ENCODE data around the gene TBL3.

The TBL3 gene

GRCh38 chr16:1929578-1930337, 42.1 kb upstream of the TBL3 start:
- peak; percentile 99 for TF ChIP-seq CTCF (IDR thresholded peaks at IDR 0.05; ENCODE audit: extremely low read depth, insufficient read depth, missing control alignments)
- DNase-seq (ENCODE audit: low spot score): peak; percentile 98
- in situ Hi-C loops (cut with MboI; ENCODE audit: low pct_unique_long_range_greater_than_20kb, low sequenced_read_pairs, unreplicated experiment): loop anchor here (10.0 kb wide), 1 partner anchor 65 kb away; no protein-coding TSS in a partner anchor

GRCh38 chr16:1930338-1930720, 41.5 kb upstream of the TBL3 start:
- in situ Hi-C loops (cut with MboI; ENCODE audit: low pct_unique_long_range_greater_than_20kb, low sequenced_read_pairs, unreplicated experiment): loop anchor here (10.0 kb wide), 1 partner anchor 66 kb away; no protein-coding TSS in a partner anchor
- TF ChIP-seq CTCF (IDR thresholded peaks at IDR 0.05; ENCODE audit: extremely low read depth, insufficient read depth, missing control alignments): no peak
- DNase-seq (ENCODE audit: low spot score): no peak

GRCh38 chr16:1932050-1933028, 39.5 kb upstream of the TBL3 start:
- no peak for TF ChIP-seq CTCF (IDR thresholded peaks at IDR 0.05; ENCODE audit: extremely low read depth, insufficient read depth, missing control alignments)
- in situ Hi-C loops (cut with MboI; ENCODE audit: low pct_unique_long_range_greater_than_20kb, low sequenced_read_pairs, unreplicated experiment): loop anchor here (10.0 kb wide), 1 partner anchor 68 kb away; no protein-coding TSS in a partner anchor
- DNase-seq (ENCODE audit: low spot score): no peak

- in situ Hi-C loops (cut with MboI; ENCODE audit: low pct_unique_long_range_greater_than_20kb, low sequenced_read_pairs, unreplicated experiment): loop anchor here (10.0 kb wide), 1 partner anchor 68 kb away; no protein-coding TSS in a partner anchor
- no peak for DNase-seq (ENCODE audit: low spot score)
- no peak for TF ChIP-seq CTCF (IDR thresholded peaks at IDR 0.05; ENCODE audit: extremely low read depth, insufficient read depth, missing control alignments)
These were observed 38.7 kb upstream of the TBL3 start for GRCh38 chr16:1933097-1933661.

- DNase-seq (ENCODE audit: low spot score): no peak
- no peak for TF ChIP-seq CTCF (IDR thresholded peaks at IDR 0.05; ENCODE audit: extremely low read depth, insufficient read depth, missing control alignments)
- in situ Hi-C loops (cut with MboI; ENCODE audit: low pct_unique_long_range_greater_than_20kb, low sequenced_read_pairs, unreplicated experiment): loop anchor here (10.0 kb wide), 1 partner anchor 72 kb away; no protein-coding TSS in a partner anchor
These were observed 34.8 kb upstream of the TBL3 start for GRCh38 chr16:1936945-1937479.

GRCh38 chr16:1938316-1938715, 33.5 kb upstream of the TBL3 start:
- no peak for TF ChIP-seq CTCF (IDR thresholded peaks at IDR 0.05; ENCODE audit: extremely low read depth, insufficient read depth, missing control alignments)
- in situ Hi-C loops (cut with MboI; ENCODE audit: low pct_unique_long_range_greater_than_20kb, low sequenced_read_pairs, unreplicated experiment): loop anchor here (10.0 kb wide), 1 partner anchor 74 kb away; no protein-coding TSS in a partner anchor
- no peak for DNase-seq (ENCODE audit: low spot score)
